ENCODE results near the gene F11R.
"Not testable (repeated sequence)": the region's sequence is repeated elsewhere in the genome, so short reads cannot be mapped to it uniquely, and the experiment has no call there.

Gene F11R

DNA sequence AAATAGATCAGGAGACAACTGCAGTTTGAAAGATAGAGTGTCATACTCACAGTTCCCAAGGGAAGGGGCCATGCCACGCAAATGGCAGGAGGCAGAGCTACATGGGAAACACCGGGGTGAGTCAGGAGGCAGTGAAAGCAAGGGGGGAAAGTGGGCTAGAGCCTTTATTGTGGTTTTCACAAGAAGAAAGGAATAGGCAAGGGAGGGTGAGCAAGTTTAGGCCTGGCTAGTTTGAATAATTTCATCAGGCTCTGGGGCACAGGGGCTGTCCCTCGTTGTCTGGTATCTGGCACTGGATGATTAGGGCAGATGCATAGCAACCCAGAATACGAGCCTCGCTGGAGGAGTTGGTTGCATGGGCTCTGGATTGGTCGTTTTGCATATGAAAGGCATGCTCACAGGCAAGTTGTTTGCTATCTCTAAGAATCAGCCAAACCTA, 49.3 kb downstream of the F11R start:
- peak in 1 of 2 donors; percentile 33 for DNase-seq (ENCODE audit: low read depth in 2 of 2)

DNA sequence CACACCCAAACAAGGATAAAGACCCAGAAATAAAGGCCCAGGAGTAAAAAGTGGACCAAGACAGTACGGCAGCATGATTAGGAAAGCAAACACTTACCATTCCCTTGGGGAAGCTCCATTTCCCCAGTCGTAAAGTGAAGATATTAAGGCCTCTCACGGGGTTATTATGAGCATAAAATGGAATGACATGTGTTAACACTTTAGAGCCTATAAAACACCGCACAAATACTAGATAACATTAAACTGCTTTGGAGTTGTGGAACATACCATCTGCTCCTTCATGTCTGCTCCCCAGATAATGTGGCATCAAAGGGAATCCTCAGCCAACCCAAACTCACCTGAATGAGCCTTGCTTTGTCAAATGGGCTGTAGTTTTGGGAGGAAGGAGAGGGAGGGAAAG, 57.4 kb downstream of the F11R start:
- no peak for DNase-seq (ENCODE audit: low read depth in 2 of 2)

GRCh38 chr1:160961419-160961818, 59.5 kb downstream of the F11R start:
- DNase-seq (ENCODE audit: low read depth in 2 of 2) = no peak

GRCh38 chr1:160956966-160957365, 64.0 kb downstream of the F11R start:
- no peak for DNase-seq (ENCODE audit: low read depth in 2 of 2)

DNA sequence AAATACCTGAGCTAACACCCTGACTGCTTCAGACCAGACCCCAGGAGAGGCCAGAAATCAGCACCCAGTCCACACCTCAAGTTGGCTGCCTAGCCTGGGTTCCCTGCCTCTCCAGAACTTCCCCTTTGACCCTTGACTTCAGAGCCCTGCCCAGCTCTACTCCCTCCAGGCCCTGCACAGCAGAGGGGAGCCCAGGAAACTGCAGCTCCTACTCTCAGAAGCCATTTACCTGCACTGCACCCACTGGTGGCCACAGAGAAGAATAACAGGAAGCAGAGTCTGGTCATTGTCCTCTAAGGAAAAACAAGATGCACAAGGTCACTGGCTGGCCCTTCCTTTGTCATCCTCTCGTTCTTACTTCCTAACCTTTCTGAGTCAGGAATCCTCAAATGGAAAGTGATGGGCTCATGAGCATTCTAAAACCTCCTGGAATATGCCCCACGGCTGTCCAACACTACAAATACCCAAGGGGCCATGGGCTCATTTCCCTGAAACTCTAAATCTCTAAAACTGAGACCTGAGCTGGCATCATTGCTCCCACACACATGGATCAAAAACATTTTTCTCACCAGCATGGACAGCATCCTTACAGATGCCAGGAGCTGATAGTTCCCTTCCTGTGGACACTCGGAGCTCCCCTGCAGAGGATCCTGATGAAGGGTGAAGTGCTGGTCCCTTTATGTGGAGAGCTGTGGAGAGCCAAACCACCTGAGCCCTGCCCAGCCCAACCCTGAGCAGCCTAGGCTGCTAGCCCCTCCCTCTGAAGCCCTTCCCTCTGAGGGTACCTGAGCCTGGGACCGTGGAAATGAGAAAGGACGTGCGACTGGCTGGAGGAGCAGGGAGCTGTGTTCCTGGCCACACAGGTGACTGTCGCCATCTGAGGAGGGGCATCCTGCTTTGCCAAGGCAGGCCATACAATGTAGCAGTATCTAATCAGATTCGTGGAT, 66.5 kb downstream of the F11R start, which contains the start of gene ITLN2:
TSS of gene ITLN2 (minus strand) at position 652 of the 947 bp plus-strand sequence. CDS start at position 584, 68 bp downstream.
- DNase-seq (ENCODE audit: low read depth in 2 of 2) = peak; percentile 8 to 32

GRCh38 chr1:160953030-160953429, 67.9 kb downstream of the F11R start:
- DNase-seq (ENCODE audit: low read depth in 2 of 2) = no peak

GRCh38 chr1:160952129-160952510, 68.8 kb downstream of the F11R start:
- DNase-seq (ENCODE audit: low read depth in 2 of 2) = no peak

DNA sequence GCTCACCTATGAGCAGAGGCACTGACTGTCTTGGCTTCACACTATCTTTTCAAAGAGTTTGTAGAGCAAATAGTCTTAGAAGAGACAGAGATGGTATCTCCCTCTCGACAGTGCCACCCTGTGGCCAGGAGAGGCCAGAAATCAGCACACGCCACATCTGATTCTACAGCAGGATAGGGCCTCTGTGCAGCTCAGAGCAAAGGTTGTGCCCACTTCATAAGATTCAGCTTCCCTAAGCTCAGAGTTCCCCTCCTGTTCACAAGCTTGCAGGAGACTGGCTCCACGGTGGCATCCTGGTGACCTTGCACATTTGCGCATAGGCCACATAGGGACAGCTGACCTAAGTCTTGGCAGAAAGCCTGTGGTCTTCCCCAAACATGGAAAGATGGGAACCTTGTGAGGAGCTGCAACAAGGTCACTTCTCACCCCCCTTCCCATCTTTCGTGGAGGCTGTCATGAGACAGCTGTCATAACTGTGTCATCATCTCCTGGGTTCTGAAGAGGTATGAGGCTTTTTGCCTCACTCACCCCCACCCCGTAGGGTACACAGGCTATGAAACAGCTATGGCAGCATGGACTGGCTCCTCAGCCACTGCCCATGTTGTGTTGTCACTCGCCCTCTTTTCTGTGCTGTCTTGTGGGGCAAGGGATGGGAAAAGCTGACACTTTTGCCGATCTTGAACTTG, 69.4 kb downstream of the F11R start:
- peak; percentile 22 to 62 for DNase-seq (ENCODE audit: low read depth in 2 of 2)

- no peak for DNase-seq (ENCODE audit: low read depth in 2 of 2)
Measured at GRCh38 chr1:160950657-160951056, 70.3 kb downstream of the F11R start.

DNA sequence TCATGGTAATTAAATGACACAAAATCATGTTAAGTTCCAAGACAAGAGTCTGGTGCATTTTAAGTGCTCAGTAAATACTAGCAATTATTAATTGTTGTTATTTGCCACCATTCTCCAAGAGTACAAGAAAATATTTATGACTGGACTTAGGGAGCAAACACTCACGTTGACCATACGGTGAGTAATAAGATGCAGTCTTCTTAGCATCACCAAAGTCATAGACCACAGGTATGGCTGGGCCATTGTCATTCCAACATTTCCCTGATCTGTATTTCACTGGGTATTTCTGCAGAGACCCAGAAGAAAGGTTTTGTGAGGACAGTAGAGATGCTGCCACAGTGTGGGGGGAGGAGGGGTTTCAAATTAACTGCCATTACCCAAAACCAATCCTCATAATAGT, 71.1 kb downstream of the F11R start:
- no peak for DNase-seq (ENCODE audit: low read depth in 2 of 2)

GRCh38 chr1:160949216-160949880, 71.6 kb downstream of the F11R start:
- DNase-seq (ENCODE audit: low read depth in 2 of 2) = not testable (repeated sequence)

GRCh38 chr1:160947174-160947759, 73.7 kb downstream of the F11R start:
- DNase-seq (ENCODE audit: low read depth in 2 of 2) = not testable (repeated sequence)

DNA sequence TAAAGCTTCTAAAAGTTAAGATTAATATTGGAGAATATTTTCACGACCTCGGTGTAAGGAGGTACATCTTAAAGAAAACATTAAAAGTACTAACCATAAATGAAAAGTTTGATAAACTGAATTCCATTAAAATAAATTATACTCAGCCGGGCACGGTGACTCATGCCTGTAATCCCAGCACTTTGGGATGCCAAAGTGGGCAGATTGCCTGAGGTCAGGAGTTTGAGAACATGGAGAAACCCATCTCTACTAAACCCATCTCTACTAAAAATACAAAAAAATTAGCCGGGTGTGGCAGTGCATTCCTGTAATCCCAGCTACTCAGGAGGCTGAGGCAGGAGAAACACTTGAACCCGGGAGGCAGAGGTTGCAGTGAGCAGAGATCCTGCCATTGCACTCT, 75.1 kb downstream of the F11R start:
- not testable (repeated sequence) for DNase-seq (ENCODE audit: low read depth in 2 of 2)
